Right hindlimb (tissue), 1 donor: ENCODE measurements around the gene COPS8.
A peak's percentile ranks its signal among the peaks of the same experiment; 100 is the strongest.

ENCODE experiments used
- DNase-seq: peaks from one replicate; pipeline ENCODE4 v3.0.0-alpha.2; 2018

COPS8 gene

DNA sequence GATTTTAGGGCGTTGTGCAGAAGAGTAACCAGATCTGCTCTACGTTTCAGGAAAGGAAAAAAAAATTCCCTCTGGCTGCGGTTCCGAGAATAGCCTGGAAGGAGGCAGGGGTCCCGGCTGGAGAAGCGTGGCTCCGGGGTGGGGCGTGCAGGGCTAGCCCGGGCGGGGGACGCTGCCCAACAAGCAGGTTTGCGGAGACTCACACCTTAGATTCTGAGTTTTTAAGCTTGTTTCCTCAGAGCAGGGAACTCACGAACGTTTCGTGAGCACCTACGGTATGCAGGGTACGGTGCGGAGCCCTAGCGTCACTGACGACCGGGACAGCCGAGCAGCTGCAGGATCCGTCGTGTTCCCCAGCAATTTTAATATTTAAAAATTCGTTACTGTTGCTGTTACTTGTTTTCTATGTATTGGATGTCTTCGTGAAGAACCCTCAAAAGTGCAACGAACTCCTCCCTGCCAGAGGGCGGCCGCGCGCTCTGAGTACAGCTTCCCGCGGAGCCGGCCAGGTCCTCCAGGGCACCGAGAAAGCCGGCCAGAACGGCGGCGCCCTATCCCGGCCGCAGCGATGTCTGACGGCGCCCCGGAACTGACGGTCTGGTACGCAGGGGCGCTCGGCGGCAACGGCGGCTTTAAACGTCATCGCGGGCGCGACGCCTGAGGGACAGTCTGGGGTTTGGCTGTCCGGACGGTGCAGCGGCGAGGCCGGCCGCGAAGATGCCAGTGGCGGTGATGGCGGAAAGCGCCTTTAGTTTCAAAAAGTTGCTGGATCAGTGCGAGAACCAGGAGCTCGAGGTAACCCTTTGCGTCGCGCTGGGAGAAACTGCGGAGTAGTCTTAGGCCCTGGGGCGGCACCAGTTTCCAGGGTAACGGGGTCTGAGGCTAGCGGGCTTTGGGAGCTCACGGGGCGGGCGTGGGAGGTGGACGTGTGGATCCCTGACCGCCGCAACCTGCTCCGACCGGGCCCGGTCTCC is at the start of gene COPS8:
Gene COPS8 (plus strand): TSS at position 642 of the 974 bp plus-strand sequence. CDS start 76 bp downstream, at position 718.
- DNase-seq = peak; percentile 98

DNA sequence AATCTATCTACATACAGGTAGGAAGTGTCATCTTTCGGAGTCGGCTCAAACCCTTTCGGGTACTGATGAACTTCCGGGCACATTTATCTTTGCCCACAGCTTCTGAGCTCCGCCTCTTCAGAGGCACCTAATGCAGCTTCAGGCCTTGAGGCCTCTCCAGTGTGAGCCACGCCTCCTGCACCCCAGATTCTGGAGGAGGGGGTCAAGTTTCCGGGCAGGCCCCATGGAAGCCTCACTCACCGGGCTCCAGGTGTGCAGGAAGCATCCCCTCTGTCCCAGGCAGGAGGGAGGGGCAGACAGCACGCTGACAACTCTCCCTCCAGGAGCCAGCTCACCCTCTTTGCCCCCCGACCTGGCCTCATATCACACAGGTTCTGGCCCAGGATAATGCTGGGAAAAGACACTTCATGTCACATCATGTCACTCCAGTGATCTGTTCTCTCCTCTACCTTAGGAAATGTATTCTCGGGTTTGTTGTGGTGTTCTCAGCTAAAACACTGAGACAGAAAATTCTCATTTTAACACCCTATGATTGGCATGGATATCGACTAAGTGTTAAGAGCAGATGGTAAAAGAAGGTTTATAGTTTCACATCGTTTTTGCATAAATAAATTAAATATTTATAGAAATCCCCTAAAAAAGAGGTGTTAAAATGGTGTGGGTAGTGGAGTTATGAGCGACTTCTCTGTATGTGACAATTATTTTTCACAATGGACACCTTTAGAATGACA is 46.2 kb upstream of the COPS8 start:
- no peak for DNase-seq

DNA sequence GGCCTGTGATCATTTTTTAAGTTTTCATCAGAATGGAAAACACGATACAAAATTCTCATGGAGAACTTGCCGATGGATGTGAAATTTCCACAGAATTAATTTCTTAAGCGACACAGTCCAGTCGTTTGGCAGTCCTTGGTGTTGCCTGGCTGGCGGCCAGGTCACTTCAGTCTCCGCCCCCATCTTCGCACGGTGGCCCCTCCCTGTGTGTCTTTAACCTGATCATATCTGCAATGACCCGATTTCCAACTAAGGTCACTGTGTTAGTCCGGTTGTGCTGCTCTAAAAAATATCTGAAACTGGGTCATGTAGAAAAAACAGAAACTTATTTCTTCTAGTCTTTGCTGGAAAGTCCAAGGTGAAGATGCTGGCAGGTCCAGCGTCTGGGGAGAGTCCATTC is 44.5 kb upstream of the COPS8 start:
- DNase-seq = no peak

DNA sequence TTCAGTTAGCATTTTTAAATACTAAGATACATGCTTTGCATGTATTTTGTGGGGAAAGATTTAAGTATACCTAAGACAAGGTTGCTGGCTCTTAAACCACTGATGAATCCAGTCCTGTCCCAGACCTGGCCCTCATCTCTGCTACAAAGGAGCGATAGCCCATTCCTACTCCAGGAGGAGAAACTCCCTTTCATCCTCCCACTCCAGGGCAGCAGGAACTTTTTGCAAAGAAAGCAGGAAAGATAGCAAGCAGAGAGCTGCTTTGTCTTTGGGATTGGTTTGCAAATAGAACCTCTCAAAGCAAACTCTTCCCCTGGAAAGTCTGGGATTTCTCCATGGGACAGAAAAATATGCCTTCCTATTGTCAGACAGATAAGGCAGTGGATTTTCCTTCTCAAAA is 43.6 kb upstream of the COPS8 start:
- no peak for DNase-seq

DNA sequence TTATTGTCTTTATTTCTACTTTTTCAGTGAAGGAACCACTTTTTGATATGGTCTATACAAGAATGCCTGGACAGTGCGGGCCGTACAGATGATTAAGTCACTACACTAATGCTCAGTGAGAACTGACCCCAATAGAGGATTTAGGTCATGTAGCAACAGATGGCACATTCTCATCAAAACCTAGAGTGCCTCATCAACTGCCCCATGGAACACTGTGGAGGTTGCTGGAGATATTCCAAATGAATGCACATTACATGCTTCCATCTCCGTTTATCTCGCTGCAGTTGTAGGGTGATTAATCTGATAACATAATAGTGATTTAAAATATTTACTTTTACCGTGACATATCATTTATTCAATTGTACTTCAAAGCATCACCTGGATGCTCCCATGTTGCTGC is 41.8 kb upstream of the COPS8 start:
- no peak for DNase-seq

DNA sequence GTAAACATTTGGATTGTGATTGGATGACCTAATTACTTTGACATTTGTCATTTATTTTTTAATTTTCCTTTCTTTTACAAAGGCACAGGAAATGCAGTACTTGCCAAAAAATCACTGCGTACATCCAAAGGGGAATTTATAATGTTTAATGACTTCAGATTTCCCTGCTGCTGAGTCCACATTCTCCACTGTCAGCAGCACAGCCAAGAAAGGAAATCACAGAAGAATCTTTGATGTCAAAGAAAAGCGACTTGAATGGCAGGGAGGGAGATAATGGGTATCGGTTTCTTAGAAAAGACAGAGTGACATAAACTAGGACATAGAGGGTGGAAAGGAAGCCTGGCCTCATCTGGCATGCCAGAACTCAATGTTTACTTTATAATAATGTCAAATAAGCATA is 41.4 kb upstream of the COPS8 start:
- no peak for DNase-seq

DNA sequence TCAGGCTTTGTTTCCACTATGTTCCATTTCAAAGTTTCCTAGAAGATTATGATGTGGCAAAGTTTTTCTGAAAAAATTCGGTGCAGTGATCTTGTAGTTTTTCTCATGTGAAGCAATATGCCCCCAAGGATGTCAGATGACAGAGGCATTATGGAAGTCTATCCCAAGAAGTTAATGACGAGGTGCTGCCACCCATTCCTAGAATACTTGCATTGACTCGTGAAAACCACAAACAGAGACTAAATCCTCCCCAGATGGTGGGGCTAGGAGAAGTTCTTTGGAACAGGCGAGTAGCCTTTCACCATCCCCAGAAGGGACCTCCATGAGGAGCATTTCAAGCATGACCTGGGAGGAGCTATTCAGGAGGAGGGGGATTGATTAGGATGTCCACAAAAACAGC is 40.2 kb upstream of the COPS8 start:
- DNase-seq = no peak

DNA sequence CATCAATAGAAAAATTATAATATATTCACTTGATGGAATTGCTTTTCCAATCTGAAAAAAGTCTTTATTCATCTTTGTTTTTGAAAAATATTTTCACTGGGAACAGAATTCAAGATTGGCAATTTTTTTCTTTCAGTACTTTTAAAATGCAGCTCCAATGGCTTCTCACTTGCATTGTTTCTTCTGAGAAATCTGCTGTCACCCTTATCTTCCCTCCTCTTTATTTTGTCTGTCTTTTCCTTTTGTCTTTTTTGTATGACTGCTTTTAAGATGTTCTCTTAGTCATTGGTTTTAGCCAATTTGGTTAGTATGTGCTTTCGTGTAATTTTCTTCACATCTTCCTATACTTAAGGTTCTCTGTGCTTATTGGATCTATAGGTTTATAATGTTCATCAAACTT is 37.1 kb upstream of the COPS8 start:
- DNase-seq = no peak

DNA sequence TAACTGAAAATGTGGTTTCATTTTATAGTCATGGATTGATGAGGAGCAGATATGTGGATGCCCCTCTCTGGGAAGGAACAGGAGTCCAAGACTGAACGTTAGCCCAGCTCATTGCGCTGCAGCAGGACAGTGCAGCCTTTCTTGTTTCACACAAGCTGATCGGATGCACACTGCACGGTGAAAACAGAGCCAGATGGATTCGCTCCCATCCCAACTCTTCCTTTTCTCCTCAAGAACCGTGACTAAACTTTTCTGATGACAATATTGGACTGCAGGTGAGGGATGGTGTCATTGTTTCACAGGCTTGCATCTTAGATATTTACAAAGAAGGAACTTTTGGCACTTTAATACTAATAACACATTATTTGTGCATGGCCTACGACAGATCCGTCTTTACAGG is 33.8 kb upstream of the COPS8 start:
- DNase-seq = no peak

DNA sequence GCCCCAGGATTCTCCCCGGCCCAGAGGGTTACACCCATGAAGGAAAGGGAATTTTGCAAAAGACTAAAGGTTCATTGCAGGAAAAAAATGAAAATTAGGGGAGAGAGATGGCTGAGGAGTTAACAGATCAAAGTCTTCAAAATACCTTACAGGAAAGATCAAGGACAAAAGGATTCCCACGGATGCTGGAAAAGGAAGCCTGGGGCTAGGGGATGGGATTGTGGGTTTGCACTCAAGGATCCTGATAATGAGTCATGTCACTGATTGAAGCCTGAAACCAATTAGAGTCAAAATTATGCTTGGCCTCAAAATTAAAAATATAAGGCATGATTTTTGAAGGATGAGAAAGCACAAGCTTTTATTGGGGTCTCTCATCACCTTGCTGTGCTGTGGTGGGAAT is 32.6 kb upstream of the COPS8 start:
- no peak for DNase-seq

DNA sequence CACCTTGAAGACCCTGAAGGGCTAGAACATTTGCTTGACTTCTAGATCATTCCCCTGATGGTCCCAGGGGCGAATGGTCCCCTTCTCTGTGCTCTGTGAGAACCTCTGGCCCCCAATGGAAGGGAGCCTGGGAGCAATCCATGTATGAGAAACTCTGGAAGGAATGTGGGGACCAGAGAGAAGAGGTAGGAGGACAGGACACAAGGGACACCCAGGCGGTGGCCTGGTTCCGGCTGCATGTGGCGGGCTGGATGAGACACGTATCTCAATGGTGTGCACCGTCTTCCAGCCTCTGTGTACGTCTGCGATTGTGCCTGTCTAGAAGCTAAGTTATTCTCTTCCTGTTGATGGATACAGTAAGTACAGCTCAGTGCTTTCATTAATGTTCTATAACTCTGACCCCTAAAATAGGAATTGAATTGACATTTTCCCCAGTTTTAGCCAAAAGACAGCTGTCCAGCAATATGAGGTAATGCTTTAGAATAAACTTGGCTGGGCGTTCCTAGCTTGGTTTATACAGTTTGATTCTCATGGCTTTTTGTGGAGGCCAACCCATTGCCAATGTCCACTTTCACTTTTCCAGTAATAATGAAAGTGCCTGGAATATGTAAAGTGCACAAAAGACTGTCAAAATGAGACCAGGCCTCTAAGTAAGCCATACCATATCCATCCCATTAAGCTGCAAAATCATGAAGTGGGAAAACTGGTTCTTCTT is 30.1 kb upstream of the COPS8 start:
- no peak for DNase-seq

DNA sequence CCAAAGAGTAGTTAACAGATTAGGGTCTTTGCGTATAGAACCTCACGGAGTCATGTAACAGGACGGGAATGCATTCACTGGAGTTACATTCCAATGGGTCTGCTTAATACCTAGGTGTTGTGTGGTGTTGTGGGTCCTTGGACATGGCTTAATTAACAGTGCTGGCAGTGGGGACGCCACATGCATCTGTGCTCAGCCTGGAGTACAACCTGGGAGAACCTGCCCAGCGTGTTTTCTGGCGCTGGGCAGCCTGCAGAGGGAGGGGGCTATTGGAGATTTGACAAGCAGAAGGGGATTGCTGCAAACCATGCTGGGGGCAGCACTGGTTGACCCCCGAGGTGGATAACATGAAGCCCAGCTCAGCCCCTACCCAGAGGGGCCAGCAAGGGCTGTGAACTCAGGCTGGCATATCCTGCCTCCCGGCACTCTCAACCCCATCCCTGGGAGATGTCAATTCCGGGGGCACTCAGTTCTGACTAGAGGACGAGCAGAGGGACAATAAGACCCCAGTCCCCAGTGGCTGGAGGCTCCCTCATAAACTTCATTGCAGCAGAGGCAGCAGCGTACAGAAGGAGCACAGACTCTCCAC is 29.3 kb upstream of the COPS8 start:
- DNase-seq = no peak

DNA sequence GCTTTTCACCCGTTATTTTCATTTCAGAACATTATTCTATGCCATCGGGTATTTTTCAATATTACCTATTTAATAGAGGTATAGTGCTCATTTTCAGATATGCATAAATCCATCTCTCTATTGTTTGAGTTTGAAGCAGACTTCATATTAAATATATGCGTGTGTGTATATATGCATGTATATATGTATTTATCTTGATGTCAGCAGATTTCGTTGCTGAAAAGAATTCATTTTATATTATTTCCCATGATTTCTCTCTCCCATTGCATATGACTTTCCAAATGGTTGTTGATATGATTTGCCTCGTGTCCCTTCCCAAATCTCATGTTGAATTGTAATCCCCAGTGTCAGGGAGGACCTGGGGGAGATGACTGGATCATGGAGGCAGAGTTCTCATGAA is 28.6 kb upstream of the COPS8 start:
- no peak for DNase-seq

DNA sequence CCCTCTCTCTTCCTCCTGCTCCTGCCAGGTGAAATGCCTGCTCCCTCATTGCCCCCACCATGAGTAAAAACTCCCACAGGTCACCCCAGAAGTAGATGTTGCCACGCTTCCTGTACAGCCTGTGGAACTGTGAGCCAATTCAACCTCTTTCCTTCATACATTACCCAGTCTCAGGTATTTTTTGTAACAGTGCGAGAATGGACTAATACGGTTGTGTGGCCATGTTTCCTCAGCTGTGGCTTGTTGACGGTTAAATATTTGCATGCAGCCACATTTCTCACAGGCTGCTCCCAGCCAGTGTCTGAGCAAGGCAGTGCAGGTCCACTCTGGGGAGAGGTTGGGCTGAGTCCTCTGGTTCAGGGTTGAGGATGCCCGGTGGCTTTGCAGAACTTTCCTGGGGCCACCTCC is 27.8 kb upstream of the COPS8 start:
- no peak for DNase-seq

DNA sequence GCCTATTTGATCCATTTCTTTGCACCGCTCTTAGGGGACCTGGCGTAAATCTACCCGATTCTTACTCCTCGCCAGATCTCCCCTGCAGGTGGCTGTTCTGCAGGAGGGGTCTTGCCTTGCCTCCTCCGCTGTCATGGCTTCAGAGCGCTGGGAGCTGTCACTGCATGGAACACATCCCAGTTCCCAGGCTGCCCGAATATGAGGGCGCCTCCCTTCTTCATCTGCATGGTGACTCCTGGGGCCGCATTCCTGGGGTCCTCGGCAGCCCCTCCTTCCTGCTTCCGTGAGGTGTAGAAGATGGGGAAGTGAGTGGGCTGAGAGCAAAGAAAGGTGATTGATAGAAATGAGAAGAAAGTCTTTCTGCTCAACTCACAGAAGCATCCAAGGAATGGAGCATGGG is 27.3 kb upstream of the COPS8 start:
- DNase-seq = no peak

DNA sequence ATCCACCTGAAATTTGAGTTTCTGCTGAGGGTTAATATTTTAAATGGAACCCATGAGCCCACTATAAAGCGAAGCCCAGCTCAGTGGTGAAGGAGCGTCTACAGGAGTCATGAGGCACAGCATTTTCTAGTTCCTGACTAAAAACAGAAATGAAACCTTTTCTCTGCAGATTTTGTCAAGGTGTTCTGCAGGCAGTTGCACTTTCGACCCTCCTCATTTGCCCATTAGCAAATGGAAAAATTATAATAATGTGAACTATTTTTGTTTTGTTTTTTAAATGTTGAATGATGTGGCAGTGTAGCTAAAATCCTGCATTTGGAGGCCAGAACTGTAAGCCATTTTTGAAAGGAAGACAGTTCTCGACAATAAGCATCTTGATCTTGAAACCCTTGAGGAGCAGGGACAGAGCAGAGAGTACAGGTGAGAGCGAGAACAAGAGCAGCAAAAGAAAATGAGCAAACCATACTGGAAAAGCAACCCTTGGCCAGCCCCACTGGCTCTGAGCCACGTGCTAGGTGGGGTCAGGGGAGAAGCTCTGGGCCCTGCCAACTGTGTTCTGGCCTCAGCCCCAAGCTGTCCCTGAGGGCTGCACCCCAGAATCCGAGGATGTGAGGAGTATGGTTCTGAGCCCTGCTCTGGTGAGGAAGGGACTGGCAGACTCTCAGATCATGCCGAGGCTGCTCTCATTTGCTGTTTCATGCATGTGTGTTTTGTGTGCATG is 26.4 kb upstream of the COPS8 start:
- DNase-seq = no peak

DNA sequence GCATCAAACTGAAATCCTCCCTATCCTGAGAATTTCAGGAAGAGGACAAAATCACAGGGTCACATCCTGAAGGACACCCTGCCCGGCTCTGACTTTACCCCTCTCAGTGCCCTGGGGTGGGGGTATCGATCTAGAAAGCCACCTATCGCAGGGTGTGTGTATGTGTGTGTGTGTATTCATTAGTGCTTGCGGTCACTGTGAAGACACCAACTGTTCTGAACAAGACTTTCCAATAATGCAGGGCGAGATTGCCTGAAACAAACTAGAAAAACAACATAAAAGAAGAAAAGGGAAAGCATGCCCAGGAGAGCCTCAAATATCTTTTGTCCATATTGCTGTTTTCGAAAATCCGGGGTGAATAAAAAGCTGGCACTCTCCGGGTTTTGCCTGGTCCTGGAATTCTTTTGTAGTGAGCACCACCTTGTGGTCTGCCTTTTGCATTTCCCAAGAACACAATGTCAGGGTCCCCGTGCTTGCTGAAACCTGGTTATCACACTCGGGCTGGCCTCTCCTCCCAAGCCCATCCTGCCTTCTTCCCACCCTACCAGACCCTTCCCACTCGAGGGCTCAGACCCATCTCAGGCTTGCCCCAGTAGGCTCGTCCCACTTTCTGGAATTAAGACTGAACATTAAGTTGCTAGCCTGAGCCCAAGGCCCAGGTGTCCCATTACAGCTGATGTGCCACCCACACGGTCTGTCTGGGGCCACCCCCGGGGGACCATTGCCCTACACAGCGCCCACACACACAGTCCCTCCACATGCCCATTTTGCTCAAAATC is 25.0 kb upstream of the COPS8 start:
- peak; percentile 73 for DNase-seq

DNA sequence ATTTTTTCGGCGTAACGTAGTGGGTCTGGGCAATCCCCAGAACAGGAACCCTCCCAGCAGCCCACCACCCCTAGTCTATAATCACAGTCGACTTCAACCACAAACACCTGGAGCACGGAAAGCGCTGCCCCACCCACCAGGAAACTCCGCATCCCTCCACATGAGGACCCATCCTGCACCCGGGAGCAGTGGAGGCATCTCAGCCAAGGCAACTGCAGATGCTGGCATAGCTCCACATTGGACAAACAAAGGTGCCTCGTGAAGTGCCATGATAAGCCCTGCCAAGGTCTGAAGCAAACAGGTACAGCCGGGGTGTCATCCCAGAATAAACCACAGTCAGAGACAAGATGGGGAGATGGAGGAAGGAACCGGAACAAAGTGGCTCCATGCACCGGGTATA is 24.3 kb upstream of the COPS8 start:
- no peak for DNase-seq

DNA sequence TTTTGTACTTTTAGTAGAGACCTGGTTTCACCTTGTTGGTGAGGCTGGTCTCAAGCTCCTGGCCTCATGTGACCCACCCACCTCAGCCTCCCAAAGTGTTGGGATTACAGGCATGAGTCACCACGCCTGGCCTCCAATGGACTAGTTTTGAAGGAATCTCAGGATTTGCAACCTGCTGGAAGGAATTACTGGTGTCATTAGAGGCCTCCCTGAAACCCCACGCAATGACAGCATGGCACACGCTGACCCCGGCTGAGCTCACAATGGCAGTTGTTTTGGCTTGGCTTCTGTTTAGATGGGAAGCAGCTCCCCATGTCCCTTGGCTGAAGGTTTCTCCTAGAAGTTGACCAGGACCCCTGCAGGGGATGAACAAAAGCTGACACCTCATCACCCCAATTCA is 23.1 kb upstream of the COPS8 start:
- DNase-seq = no peak

DNA sequence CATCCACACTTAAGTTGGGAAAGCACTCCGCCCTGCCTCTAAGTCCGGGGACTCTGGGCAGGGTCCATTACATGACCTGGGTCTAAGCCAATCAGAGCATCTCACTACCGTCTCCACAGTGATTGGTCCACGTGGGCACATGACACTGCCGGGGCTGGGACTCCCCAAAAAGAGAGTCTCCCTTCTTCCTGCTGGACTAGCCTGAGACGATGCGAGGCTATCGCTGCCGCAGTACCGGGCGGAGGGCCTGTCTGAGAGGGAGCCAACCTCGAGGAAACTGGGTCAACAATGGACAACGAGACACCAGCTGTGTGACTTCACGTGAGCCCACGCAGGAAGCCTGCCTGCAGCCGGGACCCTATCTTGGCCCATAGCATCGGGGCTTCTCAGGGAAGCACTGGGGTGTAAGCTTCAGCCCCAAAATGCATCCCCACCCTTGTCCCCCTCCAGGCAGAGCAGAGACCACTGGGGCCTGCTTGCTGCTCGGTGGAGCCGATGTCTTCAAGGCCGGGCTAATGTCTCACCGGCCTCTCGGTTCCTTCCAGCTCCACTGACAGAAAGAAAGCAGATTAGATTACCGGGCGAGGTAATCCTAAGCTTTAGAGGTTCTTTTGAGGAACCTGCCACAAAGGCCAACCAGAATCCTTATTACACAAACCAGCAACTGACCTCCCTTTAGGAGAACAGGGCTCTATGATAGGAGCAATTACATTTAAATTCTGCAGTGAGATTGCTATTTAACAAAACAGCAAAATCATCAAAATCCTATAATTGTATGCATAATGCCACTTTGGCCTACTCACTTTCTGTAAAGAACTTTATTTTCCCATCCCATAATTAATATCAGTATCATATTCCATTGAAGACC is 21.3 kb upstream of the COPS8 start:
- no peak for DNase-seq

DNA sequence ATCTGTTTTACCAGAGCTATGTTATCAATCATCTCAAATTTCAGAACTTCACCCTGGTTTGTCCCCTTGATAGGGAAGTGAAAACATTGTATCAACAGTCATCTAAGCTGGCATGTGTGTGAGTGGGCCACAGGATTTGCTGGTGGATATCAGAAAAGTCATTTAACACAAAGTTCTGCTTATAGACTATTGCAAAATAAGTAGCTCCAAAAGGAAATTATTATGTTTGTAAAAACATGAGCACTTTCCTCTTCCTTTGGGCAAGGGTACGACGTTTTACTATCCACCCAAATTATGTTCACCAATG is 20.7 kb upstream of the COPS8 start:
- no peak for DNase-seq
